ENCODE data around the gene RGL2.

The RGL2 gene

DNA sequence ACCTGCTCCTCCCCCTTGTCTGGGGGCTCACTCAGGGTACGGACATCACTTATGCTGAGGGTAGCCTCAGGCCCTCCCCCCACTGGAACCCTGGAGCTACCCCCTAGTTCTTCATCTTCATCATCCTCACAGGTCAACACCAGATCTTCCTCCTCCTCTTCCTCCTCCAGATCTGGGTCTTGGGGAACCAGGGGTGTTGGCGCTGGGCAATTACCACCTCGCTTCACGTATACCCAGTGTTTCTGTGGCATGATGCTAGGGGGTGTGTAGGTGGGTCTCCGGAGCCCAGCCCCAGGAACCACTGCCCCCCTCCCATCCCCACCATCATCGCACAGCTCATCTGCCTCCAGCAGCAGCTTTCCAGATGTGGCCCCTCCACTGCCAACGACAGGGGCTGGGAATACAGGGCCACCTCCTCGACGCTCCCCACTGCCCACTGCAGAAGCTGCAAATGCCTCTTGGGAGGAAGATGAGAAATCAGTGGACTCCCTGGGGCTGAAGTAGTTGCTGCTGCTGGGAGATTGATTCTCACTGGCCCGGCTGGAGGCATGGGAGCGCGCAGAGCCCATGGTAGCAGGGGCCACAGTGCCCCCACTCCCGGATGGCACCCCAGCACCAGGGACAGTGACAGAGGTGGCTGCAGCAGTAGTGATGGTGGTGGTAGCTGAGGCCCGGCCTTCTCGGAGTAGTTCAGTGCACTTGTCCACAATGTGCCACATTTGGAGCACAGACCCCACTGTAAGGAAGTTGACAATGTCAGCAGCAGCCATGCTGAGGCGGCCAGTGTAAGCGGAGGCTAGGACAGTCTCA lies 17.3 kb upstream of the RGL2 start:
- DNase-seq, result no peak

- peak; percentile 31 for DNase-seq
Observed at GRCh38 chr6:33314943-33315792, 16.4 kb upstream of the RGL2 start.

- peak; percentile 73 for DNase-seq
Observed at GRCh38 chr6:33314515-33314942, 15.8 kb upstream of the RGL2 start.

DNA sequence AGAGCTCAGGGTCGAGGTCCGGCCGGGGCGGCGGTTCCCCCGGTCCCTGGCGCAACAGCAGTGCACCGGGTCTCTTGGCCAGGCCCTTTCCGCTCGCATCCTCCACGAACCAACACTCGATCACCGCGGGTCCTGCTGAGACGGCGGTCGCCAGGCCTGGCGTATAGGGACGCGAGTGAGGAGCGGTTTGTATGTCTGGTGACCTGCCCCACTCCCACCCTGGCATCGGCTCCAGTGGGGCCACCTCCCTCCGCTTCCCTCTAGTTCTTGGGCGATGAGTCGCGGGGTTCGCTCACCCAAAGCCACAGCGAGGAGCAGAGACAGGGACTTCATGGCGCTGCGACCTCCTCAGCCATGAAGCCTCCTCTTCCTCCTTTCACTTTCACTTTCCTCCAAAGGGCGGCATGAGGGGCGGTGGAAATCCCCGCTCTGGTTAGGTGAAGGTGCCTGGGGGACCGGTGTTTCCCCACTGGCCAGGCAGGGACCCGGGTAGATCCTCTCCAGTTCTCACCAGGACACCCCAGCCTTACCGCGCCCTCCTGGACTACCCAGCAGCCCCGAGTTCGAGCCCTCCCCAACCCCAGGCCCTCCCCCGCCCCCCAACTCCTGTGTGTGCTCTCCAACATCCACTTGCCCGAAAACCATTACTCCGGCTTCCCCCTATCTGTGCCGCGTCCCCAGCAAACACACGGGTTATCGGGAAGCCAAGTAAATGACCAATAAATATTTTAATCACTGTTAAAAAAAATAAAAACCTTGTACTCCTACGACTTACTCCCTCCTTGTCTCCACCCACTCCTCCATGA lies 15.2 kb upstream of the RGL2 start, which contains the start of gene TAPBP:
TAPBP (minus strand) TSS at position 370 of the 806 bp plus-strand sequence; CDS start at position 333, 37 bp downstream.
- DNase-seq, result no peak

DNA sequence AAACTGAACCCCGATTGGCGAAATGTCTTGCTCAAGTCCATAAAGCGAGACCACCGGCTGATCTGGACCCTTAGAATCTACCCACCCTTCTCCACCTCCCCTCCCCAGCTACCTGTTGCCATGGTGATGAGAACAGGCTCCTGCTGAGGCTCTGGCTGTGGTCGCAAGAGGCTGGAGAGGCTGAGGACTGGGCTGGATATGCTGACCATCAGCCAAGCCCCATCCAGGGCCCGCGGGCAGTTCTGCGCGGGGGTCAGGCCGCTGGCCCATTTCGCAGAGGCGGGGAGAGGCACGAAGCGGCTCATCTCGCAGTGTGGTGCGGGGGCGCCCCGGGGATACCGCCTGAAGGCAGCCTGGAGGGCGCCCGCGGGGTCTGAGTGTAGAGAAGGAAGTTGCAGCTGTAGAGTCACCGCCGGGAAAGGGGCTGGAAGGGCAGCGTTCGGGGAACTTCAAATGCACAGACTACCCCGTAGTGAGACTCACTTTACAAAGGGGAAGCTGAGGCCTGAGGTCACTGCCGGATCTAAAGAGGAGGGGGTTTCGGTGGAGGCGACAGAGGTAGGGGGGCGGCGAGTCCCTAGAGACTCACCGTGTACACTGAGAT lies 14.5 kb upstream of the RGL2 start:
- DNase-seq, result peak; percentile 75

- DNase-seq, result peak; percentile 81
Observed at GRCh38 chr6:33312361-33313104, 13.8 kb upstream of the RGL2 start.

- DNase-seq, result no peak
Observed at GRCh38 chr6:33306356-33306755, 7.6 kb upstream of the RGL2 start.

- DNase-seq, result no peak
Observed at GRCh38 chr6:33305052-33305451, 6.3 kb upstream of the RGL2 start.

DNA sequence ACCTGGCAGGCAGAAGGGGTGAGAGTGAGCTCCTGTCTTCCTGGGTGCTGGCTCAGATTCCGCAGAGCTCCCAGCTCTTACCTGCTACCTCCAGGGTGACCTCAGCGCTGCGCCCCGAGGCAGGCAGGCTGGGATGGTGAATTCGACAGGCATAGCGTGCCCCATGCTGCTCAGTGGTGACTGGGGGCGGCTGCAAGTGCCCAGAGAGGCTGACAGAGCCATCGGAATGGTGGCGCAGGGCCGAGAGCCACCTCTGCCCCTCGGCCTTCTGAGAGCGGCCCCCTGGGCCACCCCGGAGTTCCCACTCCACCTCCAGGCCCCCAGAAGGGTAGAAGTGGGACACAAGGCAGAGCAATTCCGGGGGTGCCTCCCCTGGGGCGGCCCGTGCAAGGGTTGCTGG lies 5.5 kb upstream of the RGL2 start:
- no peak for DNase-seq

DNA sequence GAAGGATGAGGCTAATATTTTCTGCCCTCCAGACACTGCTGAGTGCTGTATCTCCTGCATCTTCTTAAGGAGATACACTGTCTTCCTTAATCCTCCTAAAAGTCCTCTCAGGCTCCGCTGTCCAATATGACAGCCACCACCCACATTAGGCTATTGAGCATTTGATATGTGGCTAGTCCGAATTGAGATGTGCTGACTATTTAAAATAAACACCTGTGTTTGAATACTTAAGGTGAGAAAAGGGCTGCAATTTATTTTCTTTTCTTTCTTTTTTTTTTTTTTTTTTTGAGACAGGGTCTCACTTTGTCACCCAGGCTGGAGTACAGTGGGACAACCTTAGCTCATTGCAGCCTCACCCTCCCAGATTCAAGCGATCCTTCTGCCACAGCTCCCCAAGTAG lies 3.1 kb upstream of the RGL2 start:
- no peak for DNase-seq

- DNase-seq, result peak; percentile 88
Observed at GRCh38 chr6:33299237-33299944, 649 bp upstream of the RGL2 start.

DNA sequence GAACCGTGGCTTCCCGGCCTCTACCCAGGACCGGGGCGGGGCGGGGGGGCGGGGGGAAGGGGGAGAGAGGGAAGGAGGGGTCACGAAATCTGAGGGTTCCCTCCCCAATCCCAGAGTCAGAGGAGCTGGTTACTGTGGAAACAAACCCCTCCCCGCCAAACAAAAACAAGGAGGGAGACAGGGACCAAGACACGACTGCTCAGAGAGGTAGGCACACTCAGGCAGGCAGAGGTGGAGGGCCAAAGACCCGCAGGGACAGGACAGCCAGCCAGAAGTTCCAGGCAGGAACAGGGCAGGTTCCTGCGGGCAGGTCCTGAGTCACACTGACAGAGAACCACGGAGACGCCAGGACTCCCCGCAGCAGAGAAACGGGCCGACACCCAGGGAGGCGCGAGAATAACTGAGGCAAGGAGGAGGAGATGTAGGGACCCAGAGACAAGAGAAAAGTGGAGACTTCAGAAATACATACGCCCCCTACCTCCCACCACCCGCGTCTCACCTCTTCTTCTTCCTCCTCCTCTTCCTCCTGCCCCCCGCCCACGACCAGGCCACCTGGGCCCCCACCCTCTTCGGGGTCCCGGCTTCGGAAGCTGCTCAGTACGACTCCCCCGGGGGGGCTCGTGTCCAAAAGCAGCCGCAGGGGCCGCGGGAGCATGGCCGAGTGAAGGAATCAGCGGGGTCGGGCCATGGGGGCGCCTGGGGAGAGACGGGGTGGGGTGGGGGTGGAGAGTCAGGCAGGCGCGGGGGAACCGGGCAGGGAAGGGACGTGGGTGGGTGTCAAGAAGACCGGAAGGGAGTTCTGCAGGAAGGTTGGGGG lies 578 bp downstream of the RGL2 start:
- DNase-seq, result peak; percentile 50

GRCh38 chr6:33297406-33297955 lies 1.3 kb downstream of the RGL2 start:
- no peak for DNase-seq

DNA sequence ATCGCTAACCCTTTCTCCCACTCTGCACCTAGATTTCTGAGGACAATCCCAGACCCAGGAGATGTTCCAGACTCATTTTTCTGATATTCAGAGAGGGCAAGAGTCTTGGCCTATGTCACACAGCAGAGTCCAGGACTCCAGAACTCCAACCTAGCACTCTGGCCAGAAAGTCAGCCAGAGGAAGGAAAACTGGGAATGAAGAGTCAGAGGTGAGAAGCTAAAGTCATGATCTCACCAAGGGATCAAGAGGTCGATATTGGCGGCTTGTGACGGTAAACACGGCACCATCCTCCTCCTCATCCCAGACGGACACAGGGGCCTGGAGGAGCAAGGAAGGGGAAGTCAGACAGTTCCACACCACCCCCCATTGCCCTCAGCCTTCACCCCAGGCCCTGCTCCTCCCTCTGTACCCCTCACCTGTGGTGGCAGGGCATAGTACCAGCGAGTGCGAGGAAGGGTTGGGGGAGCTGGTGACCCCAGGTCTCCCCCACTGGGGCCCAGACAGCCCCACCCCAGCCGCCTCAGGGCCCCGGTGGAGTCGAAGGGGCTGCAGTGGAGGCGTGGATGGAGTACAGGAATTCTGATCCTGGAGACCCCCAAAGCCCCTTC lies 1.8 kb downstream of the RGL2 start:
- no peak for DNase-seq

DNA sequence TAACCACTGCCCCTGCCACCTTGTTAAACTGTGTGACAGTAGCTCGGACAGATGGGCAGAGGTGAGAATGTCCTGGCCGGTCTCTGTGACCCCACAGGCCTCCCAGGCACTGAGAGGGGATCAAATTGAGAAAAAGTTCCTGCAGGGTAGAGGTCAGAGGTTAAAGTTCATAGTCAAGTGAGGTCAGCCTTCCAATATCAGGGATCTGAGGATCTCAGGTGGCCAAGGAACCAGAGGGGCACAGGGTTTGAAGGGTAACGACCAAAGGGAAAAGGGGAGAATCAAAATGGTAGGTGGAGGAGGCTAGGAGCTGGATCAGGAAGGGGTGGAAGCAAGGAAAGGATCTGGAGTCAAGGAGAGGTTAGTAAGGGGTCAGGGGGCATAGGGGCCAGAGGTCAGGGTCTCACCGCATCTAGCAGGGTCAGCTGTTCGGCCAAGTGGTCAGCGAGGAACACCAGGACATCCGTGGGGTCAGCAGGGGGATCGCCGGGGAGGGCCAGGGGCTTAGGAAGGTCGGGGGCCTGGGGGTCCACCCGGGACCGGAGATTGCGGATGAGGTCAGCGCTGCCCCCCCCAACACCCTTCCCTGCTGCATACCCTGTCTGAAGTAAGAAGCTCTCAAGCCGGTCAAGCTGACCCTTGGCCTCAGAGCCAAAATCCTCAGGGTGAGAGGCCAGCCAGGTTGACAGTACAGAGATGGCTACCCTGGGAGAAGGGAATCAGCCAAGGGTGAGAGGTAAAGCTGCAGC lies 2.9 kb downstream of the RGL2 start:
- no peak for DNase-seq

- DNase-seq, result no peak
Observed at GRCh38 chr6:33294086-33294823, 4.5 kb downstream of the RGL2 start.

GRCh38 chr6:33292996-33293682 lies 5.6 kb downstream of the RGL2 start:
- no peak for DNase-seq

All from NCI-H2227 treated with DMSO at 0.1 percent for 48 hours (cell line).